COR-L47 (cell line): ENCODE data around the gene STMN3.
"Not testable (repeated sequence)": the region's sequence is repeated elsewhere in the genome, so short reads cannot be mapped to it uniquely, and the experiment has no call there.

Experiments used
- DNase-seq: peaks from one replicate; lab custom pipeline; 2025; lab: John Stamatoyannopoulos, UW

The STMN3 gene

GRCh38 chr20:63657260-63657936 is 4.2 kb upstream of the STMN3 start:
- DNase-seq: no peak

GRCh38 chr20:63656451-63656850 is 3.2 kb upstream of the STMN3 start:
- no peak for DNase-seq

DNA sequence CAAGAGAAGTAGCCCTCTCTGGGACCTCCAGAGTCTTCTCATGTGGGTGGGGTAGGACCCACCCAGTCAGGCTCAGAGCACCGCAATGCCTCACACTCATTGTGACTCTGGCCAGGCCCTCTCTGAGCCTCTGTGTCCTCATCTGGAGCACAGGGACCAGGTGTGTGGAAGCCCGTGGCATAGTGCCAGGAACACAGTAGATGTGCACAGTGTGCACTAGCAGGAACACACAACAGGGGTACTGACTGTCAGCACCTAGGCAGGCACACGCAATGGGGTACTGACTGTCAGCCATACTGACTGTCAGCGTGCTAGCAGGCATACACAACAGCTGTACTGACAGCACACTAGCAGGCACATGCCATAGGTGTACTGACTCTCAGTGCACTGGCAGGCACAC is 2.0 kb upstream of the STMN3 start:
- DNase-seq: no peak

DNA sequence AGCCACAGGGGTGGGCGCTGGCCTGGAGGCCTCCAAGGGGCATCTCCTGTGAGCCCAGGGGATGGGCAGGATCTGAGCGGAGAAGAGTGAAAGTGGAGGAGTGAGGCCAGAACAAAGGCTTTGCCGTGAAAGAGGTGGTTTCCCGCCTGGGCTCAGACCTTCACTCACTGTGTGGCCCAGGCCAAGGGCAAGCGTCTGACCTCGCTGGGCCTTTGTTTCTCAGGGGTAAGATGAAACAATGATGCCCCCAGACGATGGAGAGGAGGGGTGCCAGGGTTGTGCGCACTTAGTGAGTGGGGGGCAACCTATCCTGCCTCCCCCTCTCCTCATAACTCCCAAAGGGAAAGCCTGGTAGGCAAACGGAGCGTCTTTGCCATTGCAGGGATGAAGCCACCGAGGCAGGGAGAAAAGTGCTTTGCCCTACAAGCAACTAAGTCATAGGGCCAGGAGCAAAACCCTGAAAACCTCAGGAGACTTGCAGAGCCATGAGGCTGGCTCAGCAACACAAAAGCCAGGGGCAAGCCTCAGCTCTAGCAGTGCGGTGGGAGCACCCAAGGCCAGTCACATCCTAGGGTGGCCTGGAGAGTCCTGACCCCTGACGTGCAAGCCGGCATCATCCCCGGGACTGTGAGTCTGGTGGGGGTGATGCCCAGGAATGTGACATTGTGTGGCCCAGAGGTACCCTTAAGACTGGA is 897 bp upstream of the STMN3 start:
- DNase-seq: no peak

- DNase-seq: peak; percentile 30
Observed at GRCh38 chr20:63652192-63652980, 838 bp downstream of the STMN3 start.

DNA sequence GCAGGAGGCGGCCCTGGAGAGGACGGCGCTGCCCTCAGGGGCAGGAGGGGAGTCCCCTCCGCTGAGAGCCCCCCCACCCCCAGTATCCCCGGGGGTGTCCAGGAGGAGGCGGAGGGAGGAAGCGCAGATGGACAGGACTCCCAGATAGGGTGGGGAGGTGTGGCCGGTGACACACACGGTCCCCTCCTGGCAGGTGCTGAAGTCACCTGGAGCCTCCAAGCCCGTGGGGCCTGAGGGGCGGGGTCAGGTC is 1.4 kb downstream of the STMN3 start:
- peak; percentile 13 for DNase-seq

GRCh38 chr20:63650486-63650885 is 2.7 kb downstream of the STMN3 start:
- DNase-seq: not testable (repeated sequence)

- peak; percentile 25 for DNase-seq
Observed at GRCh38 chr20:63648895-63649589, 4.2 kb downstream of the STMN3 start.

GRCh38 chr20:63648190-63648589 is 5.0 kb downstream of the STMN3 start:
- no peak for DNase-seq

- DNase-seq: no peak
Observed at GRCh38 chr20:63645218-63645617, 8.0 kb downstream of the STMN3 start.

- DNase-seq: no peak
Observed at GRCh38 chr20:63643946-63644345, 9.3 kb downstream of the STMN3 start.

- DNase-seq: no peak
Observed at GRCh38 chr20:63643499-63643898, 9.7 kb downstream of the STMN3 start.

DNA sequence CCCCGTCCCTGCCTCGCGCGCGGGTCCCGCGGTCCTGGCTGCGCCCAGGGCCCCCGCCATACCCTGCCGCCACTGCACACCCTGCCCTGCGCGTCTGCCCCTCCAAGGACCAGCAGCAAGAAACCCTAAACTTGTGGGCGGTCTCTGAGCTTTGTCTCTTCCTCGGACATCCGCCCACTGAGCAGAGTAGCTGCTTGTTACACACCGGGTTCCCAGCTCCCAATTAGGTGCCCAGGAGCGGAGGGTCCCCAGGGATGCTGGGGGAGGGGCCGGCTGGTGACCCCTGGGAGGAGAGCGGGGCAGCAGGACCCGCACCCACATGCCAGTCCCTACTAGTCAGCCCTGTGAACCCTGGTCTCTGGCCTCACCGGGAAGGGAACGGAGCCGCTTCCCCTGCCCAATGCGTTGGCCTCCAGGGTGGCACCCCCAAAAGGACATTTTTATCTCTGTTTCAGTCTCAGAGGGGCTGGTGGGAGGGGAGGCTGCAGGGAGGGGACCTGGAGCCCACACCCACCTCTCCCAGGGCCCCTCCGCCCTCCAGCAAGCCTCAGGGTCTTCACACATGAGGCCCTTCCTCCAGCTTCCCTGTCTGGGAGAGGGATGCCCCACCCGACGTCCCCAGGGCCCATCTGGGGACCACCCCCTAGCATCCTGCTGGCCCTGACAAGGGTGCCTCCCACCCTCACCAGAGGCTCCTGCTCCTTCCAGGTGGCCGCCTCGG is 10.5 kb downstream of the STMN3 start:
- no peak for DNase-seq

GRCh38 chr20:63641792-63642523 is 11.3 kb downstream of the STMN3 start:
- DNase-seq: peak; percentile 94

- DNase-seq: no peak
Observed at GRCh38 chr20:63641146-63641791, 12.0 kb downstream of the STMN3 start.

- DNase-seq: not testable (repeated sequence)
Observed at GRCh38 chr20:63640686-63641085, 12.5 kb downstream of the STMN3 start.

- DNase-seq: no peak
Observed at GRCh38 chr20:63640086-63640485, 13.1 kb downstream of the STMN3 start.

- DNase-seq: no peak
Observed at GRCh38 chr20:63639093-63639975, 13.9 kb downstream of the STMN3 start.

GRCh38 chr20:63636752-63637628 is 16.2 kb downstream of the STMN3 start:
- DNase-seq: no peak
